BE2C (cell line): Measurements from ENCODE around the gene CDC27.

Experiments
- DNase-seq: peaks from one replicate; pipeline ENCODE4 v3.0.0-alpha.2; 2020
- H3K27me3 ChIP-seq: fragments of 250-450 bp; sonication (Bioruptor Pico); 2 replicates; pipeline ENCODE4 v1.5.1; 2020; ENCODE audit warnings: mild to moderate bottlenecking
- H3K36me3 ChIP-seq: fragments of 250-450 bp; sonication (Bioruptor Pico); 2 replicates; pipeline ENCODE4 v1.5.1; 2020; ENCODE audit warnings: mild to moderate bottlenecking
- H3K4me1 ChIP-seq: fragments of 250-450 bp; sonication (Bioruptor Pico); 2 replicates; pipeline ENCODE4 v1.5.1; 2020
- H3K4me3 ChIP-seq: 2 replicates; pipeline ENCODE4 v1.5.1; 2011; ENCODE audit warnings: low read depth, low read length
- H3K9me3 ChIP-seq: fragments of 250-450 bp; sonication (Bioruptor Pico); 2 replicates; pipeline ENCODE4 v1.5.1; 2020
- CTCF ChIP-seq: IDR thresholded peaks from 2 replicates; pipeline ENCODE4 v1.5.1; 2012; ENCODE audit warnings: mild to moderate bottlenecking, low read depth, low read length

CDC27 gene

DNA sequence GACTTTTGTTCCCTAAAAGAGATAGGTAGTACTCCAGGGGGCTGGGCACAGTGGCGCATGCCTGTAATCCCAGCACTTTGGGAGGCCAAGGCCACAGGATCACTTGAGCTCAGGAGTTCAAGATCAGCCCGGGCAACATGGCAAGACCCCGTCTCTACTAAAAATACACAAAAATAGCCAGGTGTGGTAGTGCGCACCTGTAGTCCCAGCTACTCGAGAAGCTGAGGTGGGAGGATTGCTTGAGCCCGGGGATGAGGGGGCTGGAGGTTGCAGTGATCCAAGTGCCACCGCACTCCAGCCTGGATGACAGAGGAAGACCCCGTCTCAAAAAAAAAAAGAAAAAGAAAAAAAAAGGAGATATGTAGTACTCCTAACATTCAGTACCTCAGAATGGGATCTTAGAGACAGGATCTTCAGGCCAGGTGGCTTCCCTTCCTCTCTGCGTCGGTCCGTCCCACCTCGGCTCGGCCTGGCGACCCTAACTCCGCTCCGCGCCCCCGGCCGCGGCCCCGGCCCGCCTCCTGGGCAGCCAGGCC is 89.6 kb downstream of the CDC27 start:
- no peak for DNase-seq
- Histone ChIP-seq H3K27me3 (no peaks in the 10 kb centered on the region), H3K36me3 (no peaks in the 10 kb centered on the region), H3K4me1 (no peaks in the 10 kb centered on the region), H3K4me3 (peak overlapping the region; percentile 77), H3K9me3 (no peaks in the 10 kb centered on the region)
- no peak for TF ChIP-seq CTCF

- H3K27me3 ChIP-seq: no peaks in the 10 kb centered on the region
- H3K9me3 ChIP-seq: no peaks in the 10 kb centered on the region
- no peak for TF ChIP-seq CTCF
- H3K4me3 ChIP-seq: no peak overlapping the region
- H3K4me1 ChIP-seq: no peaks in the 10 kb centered on the region
- no peaks in the 10 kb centered on the region for H3K36me3 ChIP-seq
- no peak for DNase-seq
Observed at GRCh38 chr17:47096343-47096742, 92.8 kb downstream of the CDC27 start.

- Histone ChIP-seq H3K4me1 (no peaks in the 10 kb centered on the region), H3K4me3 (no peak overlapping the region), H3K36me3 (no peaks in the 10 kb centered on the region), H3K9me3 (no peaks in the 10 kb centered on the region), H3K27me3 (no peaks in the 10 kb centered on the region)
- no peak for TF ChIP-seq CTCF
- DNase-seq: no peak
Observed at GRCh38 chr17:47095268-47095667, 93.8 kb downstream of the CDC27 start.

- no peak for DNase-seq
- Histone ChIP-seq H3K27me3 (no peaks in the 10 kb centered on the region), H3K4me1 (no peaks in the 10 kb centered on the region), H3K4me3 (no peak overlapping the region), H3K36me3 (no peaks in the 10 kb centered on the region), H3K9me3 (no peaks in the 10 kb centered on the region)
- TF ChIP-seq CTCF: no peak
Observed at GRCh38 chr17:47087093-47087492, 102.0 kb downstream of the CDC27 start.

DNA sequence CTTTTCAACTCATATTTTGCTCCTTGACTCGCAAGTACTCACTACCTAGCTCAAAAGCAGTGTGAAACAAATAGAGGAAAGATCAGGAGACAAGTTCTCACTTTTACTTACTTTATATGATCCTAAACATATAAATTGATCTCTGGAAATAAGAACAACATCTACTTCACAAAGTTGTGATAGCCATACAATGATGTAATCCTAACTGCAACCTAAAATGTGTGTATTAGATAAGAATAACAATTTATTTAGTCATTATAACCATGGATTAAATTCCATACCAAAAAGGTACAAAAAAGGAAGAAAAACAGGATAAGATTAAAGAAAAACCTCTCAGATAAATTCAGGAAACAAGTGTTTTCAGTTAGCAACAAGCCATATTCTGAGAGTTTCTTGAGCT is 103.4 kb downstream of the CDC27 start:
- Histone ChIP-seq H3K4me1 (no peaks in the 10 kb centered on the region), H3K27me3 (no peaks in the 10 kb centered on the region), H3K4me3 (no peak overlapping the region), H3K9me3 (no peaks in the 10 kb centered on the region), H3K36me3 (no peaks in the 10 kb centered on the region)
- DNase-seq: no peak
- TF ChIP-seq CTCF: no peak

DNA sequence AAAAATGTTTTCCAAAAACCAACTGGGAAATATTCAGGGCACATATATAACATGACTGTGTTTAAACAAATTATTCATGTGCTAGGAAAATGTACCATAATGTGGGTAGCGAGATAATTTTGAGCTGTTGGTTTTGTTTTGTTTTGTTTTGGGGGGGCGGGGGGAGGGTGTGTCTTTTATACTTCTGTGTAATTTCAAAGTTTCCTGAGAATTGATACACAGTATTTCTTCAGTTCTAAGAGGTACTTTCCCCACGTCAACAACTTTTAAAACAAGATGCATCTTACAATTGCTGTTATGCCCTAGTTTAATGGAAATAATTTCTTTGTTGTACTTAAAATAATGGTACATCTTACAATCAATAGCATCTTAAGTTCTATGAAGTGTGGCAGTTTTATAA is 110.3 kb downstream of the CDC27 start:
- TF ChIP-seq CTCF: no peak
- no peak overlapping the region for H3K4me3 ChIP-seq
- DNase-seq: no peak
- H3K9me3 ChIP-seq: no peaks in the 10 kb centered on the region
- peaks cover 3% of the 10 kb centered on the region for H3K36me3 ChIP-seq
- H3K4me1 ChIP-seq: no peaks in the 10 kb centered on the region
- no peaks in the 10 kb centered on the region for H3K27me3 ChIP-seq
